Occipital lobe (tissue), 2 donors: ENCODE results near the gene GPC2. TPM values are rescaled to one million over a fixed set of nuclear protein-coding genes. Genes with fewer than 3 reads are reported as not detected.
"Not testable (repeated sequence)": the region's sequence is repeated elsewhere in the genome, so short reads cannot be mapped to it uniquely, and the experiment has no call there.

Experiments used
- DNase-seq: peaks from one replicate; lab custom pipeline; 2025; lab: John Stamatoyannopoulos, UW
- total RNA-seq: library from RNA; depleted of rRNA; stranded (reverse); fragments of >200 nt; gene quantifications from one replicate; pipeline ENCODE4 v1.2.3, GENCODE V29; 2014

The GPC2 gene
- total RNA-seq, 1 donor from 2014 or later = 71.9 TPM

GRCh38 chr7:100200693-100201092, 23.5 kb upstream of the GPC2 start:
- no peak for DNase-seq

GRCh38 chr7:100198266-100198665, 21.1 kb upstream of the GPC2 start:
- DNase-seq = no peak

GRCh38 chr7:100195901-100196322, 18.7 kb upstream of the GPC2 start:
- not testable (repeated sequence) for DNase-seq

GRCh38 chr7:100195222-100195621, 18.0 kb upstream of the GPC2 start:
- DNase-seq = no peak

- no peak for DNase-seq
These were observed 15.8 kb upstream of the GPC2 start for GRCh38 chr7:100192969-100193368.

GRCh38 chr7:100192281-100192862, 15.2 kb upstream of the GPC2 start:
- DNase-seq = not testable (repeated sequence)

GRCh38 chr7:100191775-100192174, 14.6 kb upstream of the GPC2 start:
- DNase-seq = no peak

- DNase-seq = no peak
These were observed 13.0 kb upstream of the GPC2 start for GRCh38 chr7:100190048-100190711.

GRCh38 chr7:100189061-100189460, 11.9 kb upstream of the GPC2 start:
- no peak for DNase-seq

GRCh38 chr7:100185726-100186125, 8.5 kb upstream of the GPC2 start:
- DNase-seq = no peak

GRCh38 chr7:100183090-100183489, 5.9 kb upstream of the GPC2 start:
- not testable (repeated sequence) for DNase-seq

GRCh38 chr7:100182616-100183015, 5.4 kb upstream of the GPC2 start:
- DNase-seq = not testable (repeated sequence)

- not testable (repeated sequence) for DNase-seq
These were observed 2.9 kb upstream of the GPC2 start for GRCh38 chr7:100180084-100180483.

GRCh38 chr7:100176096-100177044, 811 bp downstream of the GPC2 start:
- no peak for DNase-seq

GRCh38 chr7:100175296-100175935, 1.8 kb downstream of the GPC2 start:
- DNase-seq = no peak

- no peak for DNase-seq
These were observed 2.6 kb downstream of the GPC2 start for GRCh38 chr7:100174582-100174981.

- no peak for DNase-seq
These were observed 3.2 kb downstream of the GPC2 start for GRCh38 chr7:100173806-100174495.

GRCh38 chr7:100171840-100172239, 5.3 kb downstream of the GPC2 start:
- no peak for DNase-seq

GRCh38 chr7:100171087-100171681, 6.0 kb downstream of the GPC2 start:
- no peak for DNase-seq

- DNase-seq = no peak
These were observed 6.9 kb downstream of the GPC2 start for GRCh38 chr7:100170101-100170897.
